Stimulated activated CD4-positive, alpha-beta T cell treated with anti-CD3 and anti-CD28 coated beads, Interleukin-1b, Interleukin-23, amount 100 ng/mL, for 4 hours (primary cell): ENCODE data around the gene OXCT1.
"Not testable (repeated sequence)": the region's sequence is repeated elsewhere in the genome, so short reads cannot be mapped to it uniquely, and the experiment has no call there.

Experiments used
- DNase-seq, 2 donors: peaks; one replicate each; pipeline ENCODE4 v3.0.0-alpha.2; 2020; ENCODE audit warnings: low read depth in 2 of 2

The OXCT1 gene

GRCh38 chr5:41827792-41828191, 42.4 kb downstream of the OXCT1 start:
- no peak for DNase-seq

GRCh38 chr5:41822036-41822435, 48.2 kb downstream of the OXCT1 start:
- DNase-seq = no peak

GRCh38 chr5:41821051-41821450, 49.2 kb downstream of the OXCT1 start:
- DNase-seq = no peak

- DNase-seq = no peak
Observed at GRCh38 chr5:41820150-41820549, 50.1 kb downstream of the OXCT1 start.

- no peak for DNase-seq
Observed at GRCh38 chr5:41817625-41818301, 52.5 kb downstream of the OXCT1 start.

GRCh38 chr5:41815663-41816229, 54.5 kb downstream of the OXCT1 start:
- no peak for DNase-seq

- no peak for DNase-seq
Observed at GRCh38 chr5:41815261-41815660, 55.0 kb downstream of the OXCT1 start.

- DNase-seq = not testable (repeated sequence)
Observed at GRCh38 chr5:41814306-41814705, 55.9 kb downstream of the OXCT1 start.

- no peak for DNase-seq
Observed at GRCh38 chr5:41812156-41812555, 58.1 kb downstream of the OXCT1 start.

- no peak for DNase-seq
Observed at GRCh38 chr5:41809128-41809527, 61.1 kb downstream of the OXCT1 start.

- DNase-seq = no peak
Observed at GRCh38 chr5:41808294-41808693, 61.9 kb downstream of the OXCT1 start.

- no peak for DNase-seq
Observed at GRCh38 chr5:41797662-41798061, 72.6 kb downstream of the OXCT1 start.

- no peak for DNase-seq
Observed at GRCh38 chr5:41796061-41796460, 74.2 kb downstream of the OXCT1 start.

GRCh38 chr5:41795125-41795524, 75.1 kb downstream of the OXCT1 start:
- DNase-seq = no peak

GRCh38 chr5:41794471-41794870, 75.8 kb downstream of the OXCT1 start:
- DNase-seq = no peak

GRCh38 chr5:41793141-41793770, 77.0 kb downstream of the OXCT1 start:
- no peak for DNase-seq

- no peak for DNase-seq
Observed at GRCh38 chr5:41790038-41790776, 80.0 kb downstream of the OXCT1 start.

GRCh38 chr5:41789434-41789833, 80.8 kb downstream of the OXCT1 start:
- DNase-seq = no peak

- DNase-seq = no peak
Observed at GRCh38 chr5:41788941-41789368, 81.3 kb downstream of the OXCT1 start.

- no peak for DNase-seq
Observed at GRCh38 chr5:41787265-41787664, 83.0 kb downstream of the OXCT1 start.

- no peak for DNase-seq
Observed at GRCh38 chr5:41785061-41785460, 85.2 kb downstream of the OXCT1 start.

- no peak for DNase-seq
Observed at GRCh38 chr5:41778410-41778809, 91.8 kb downstream of the OXCT1 start.

- no peak for DNase-seq
Observed at GRCh38 chr5:41776435-41776834, 93.8 kb downstream of the OXCT1 start.
